GM18909 (cell line): ENCODE measurements around the gene IMPDH2.
"Not testable (repeated sequence)": the region's sequence is repeated elsewhere in the genome, so short reads cannot be mapped to it uniquely, and the experiment has no call there.

Experiments
- ATAC-seq: cut with Tn5 transposase; IDR thresholded peaks from one replicate; pipeline ENCODE4 v1.9.1; 2021; ENCODE audit warnings: mild to moderate bottlenecking; ENCODE audit not compliant: unreplicated experiment, poor library complexity

The IMPDH2 gene

GRCh38 chr3:49021813-49022687, 7.1 kb downstream of the IMPDH2 start, which contains the start of gene NDUFAF3:
TSS of gene NDUFAF3 (plus strand) at chr3:49022121. CDS start at chr3:49022145, 24 bp downstream.
- ATAC-seq: peak; percentile 56

GRCh38 chr3:49021213-49021812, 7.9 kb downstream of the IMPDH2 start:
- ATAC-seq: peak; percentile 53

- ATAC-seq: peak; percentile 2
These were observed 8.6 kb downstream of the IMPDH2 start for GRCh38 chr3:49020330-49021212.

GRCh38 chr3:49019941-49020329, 9.3 kb downstream of the IMPDH2 start:
- no peak for ATAC-seq

- ATAC-seq: no peak
These were observed 10.5 kb downstream of the IMPDH2 start for GRCh38 chr3:49018707-49019006.

- no peak for ATAC-seq
These were observed 11.1 kb downstream of the IMPDH2 start, which contains the start of gene DALRD3 for GRCh38 chr3:49017971-49018706. TSS of gene DALRD3 (minus strand) at chr3:49018580. CDS start at chr3:49018564, 16 bp downstream.

- ATAC-seq: no peak
These were observed 11.8 kb downstream of the IMPDH2 start for GRCh38 chr3:49017229-49017970.

GRCh38 chr3:49016414-49017228, 12.6 kb downstream of the IMPDH2 start:
- no peak for ATAC-seq

- no peak for ATAC-seq
These were observed 13.4 kb downstream of the IMPDH2 start for GRCh38 chr3:49015765-49016164.

- no peak for ATAC-seq
These were observed 14.1 kb downstream of the IMPDH2 start for GRCh38 chr3:49015072-49015471.

- no peak for ATAC-seq
These were observed 15.2 kb downstream of the IMPDH2 start for GRCh38 chr3:49013738-49014660.

GRCh38 chr3:49013113-49013737, 16.0 kb downstream of the IMPDH2 start:
- ATAC-seq: no peak

GRCh38 chr3:49012441-49013017, 16.7 kb downstream of the IMPDH2 start:
- ATAC-seq: no peak

- ATAC-seq: no peak
These were observed 19.8 kb downstream of the IMPDH2 start for GRCh38 chr3:49009396-49009795.

GRCh38 chr3:49008627-49009026, 20.6 kb downstream of the IMPDH2 start:
- not testable (repeated sequence) for ATAC-seq

- peak; percentile 41 for ATAC-seq
These were observed 21.2 kb downstream of the IMPDH2 start for GRCh38 chr3:49007771-49008528.
